BJ (cell line): ENCODE results near the gene CCDC141. TPM values are rescaled to one million over a fixed set of nuclear protein-coding genes. Genes with fewer than 3 reads are reported as not detected.
"Not testable (repeated sequence)": the region's sequence is repeated elsewhere in the genome, so short reads cannot be mapped to it uniquely, and the experiment has no call there.

Experiments
- CTCF ChIA-PET: fragments of 350-600 bp; formaldehyde crosslinking; extraction: SDS; loops from one replicate; lab custom pipeline; 2021; ENCODE audit warnings: antibody characterized with exemption, inconsistent platforms; lab: Yijun Ruan, JAX
- POLR2A ChIA-PET: fragments of 300-600 bp; sonication (Branson Sonifier 250); formaldehyde crosslinking; extraction: SDS; loops from one replicate; lab custom pipeline; 2021; ENCODE audit warnings: antibody characterized with exemption; lab: Charles Lee
- DNase-seq: peaks from one replicate; pipeline ENCODE4 v3.0.0-alpha.2; 2011; ENCODE audit warnings: low read depth
- H3K27me3 ChIP-seq: 2 replicates; pipeline ENCODE4 v1.6.0; 2011; ENCODE audit warnings: low read length; ENCODE audit not compliant: control insufficient read depth, insufficient read depth
- H3K36me3 ChIP-seq: 2 replicates; pipeline ENCODE4 v1.5.1; 2011; ENCODE audit warnings: low read length; ENCODE audit not compliant: control insufficient read depth, insufficient read depth
- H3K4me3 ChIP-seq: 2 replicates; pipeline ENCODE4 v1.5.1; 2011; ENCODE audit warnings: low read depth, mild to moderate bottlenecking, control low read depth, low read length
- polyA plus RNA-seq: library from polyadenylated mRNA; depleted of rRNA; stranded (reverse); fragments of >200 nt; gene quantifications from 2 replicates; pipeline ENCODE4 v1.2.3, GENCODE V29; 2011
- TF ChIP-seq, protein P1 (sequence below): IDR thresholded peaks from 2 replicates; pipeline ENCODE4 v1.5.1; 2011; ENCODE audit warnings: low read depth, mild to moderate bottlenecking, control low read depth, inconsistent platforms, low read length, moderate library complexity; ENCODE audit not compliant: insufficient read depth

CCDC141 gene
- polyA plus RNA-seq, 1 experiment, result not detected

DNA sequence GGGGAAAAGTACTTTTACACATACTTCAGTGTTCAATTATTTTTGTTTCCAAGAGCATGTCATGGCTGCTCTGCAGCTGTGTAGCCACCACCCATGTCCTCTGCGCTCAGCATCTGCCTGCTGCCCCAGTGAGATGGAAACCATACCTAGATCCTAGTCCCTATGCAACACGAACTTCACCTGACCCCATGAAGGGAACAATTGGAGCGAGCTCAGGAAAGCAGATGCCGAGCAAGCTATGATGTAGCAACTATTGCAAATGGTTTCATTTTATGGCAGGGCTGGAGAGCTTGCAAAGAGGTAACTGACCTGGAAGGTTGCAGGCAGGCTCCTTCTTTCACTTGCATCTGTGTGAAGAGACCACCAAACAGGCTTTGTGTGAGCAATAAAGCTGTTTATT, 1.3 kb upstream of the CCDC141 start:
- TF ChIP-seq, protein P1, sequence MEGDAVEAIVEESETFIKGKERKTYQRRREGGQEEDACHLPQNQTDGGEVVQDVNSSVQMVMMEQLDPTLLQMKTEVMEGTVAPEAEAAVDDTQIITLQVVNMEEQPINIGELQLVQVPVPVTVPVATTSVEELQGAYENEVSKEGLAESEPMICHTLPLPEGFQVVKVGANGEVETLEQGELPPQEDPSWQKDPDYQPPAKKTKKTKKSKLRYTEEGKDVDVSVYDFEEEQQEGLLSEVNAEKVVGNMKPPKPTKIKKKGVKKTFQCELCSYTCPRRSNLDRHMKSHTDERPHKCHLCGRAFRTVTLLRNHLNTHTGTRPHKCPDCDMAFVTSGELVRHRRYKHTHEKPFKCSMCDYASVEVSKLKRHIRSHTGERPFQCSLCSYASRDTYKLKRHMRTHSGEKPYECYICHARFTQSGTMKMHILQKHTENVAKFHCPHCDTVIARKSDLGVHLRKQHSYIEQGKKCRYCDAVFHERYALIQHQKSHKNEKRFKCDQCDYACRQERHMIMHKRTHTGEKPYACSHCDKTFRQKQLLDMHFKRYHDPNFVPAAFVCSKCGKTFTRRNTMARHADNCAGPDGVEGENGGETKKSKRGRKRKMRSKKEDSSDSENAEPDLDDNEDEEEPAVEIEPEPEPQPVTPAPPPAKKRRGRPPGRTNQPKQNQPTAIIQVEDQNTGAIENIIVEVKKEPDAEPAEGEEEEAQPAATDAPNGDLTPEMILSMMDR, result no peak
- H3K36me3 ChIP-seq, result no peaks in the 10 kb centered on the region
- H3K27me3 ChIP-seq, result no peaks in the 10 kb centered on the region
- DNase-seq, result no peak
- ChIA-PET CTCF (no interaction called here), POLR2A (no interaction called here)
- H3K4me3 ChIP-seq, result no peak overlapping the region

DNA sequence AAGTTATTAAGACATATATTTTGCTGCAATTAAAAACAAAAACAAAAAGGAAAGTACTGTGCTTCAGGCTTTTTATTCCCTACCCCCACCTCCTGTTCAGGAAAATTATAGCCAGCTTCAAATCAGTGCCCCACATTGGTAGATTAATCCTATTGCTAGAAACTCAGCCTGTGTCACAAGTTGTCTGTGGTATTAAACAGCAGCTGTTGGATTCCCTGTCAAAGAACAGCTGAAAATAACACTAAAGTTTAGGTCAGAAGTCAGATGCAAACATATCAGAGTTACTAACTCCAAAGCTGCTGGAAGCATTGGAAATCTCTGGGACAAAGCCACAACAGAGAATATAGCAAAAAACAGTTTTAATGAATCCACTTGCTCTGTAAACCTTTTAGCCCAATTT, 818 bp upstream of the CCDC141 start:
- H3K36me3 ChIP-seq, result no peaks in the 10 kb centered on the region
- CTCF ChIA-PET, result no interaction called here
- POLR2A ChIA-PET, result no interaction called here
- TF ChIP-seq, protein P1, result no peak
- DNase-seq, result no peak
- no peaks in the 10 kb centered on the region for H3K27me3 ChIP-seq
- H3K4me3 ChIP-seq, result no peak overlapping the region

DNA sequence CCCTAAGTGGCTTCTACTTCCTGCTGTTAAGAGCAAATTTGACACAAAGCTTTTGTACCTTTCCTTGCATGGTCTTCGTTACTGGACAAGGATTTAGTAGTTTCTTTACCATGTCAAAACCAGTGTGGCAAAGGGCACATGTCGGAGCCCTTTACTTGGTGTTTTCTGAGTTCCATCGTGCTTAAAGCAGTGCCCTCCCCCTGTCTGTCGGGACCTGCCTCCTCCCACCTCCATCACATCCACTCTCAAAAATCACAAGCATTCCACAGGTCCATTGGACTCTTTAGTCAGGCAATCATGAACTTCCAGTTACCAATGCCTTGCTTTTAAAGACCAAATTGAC, 763 bp downstream of the CCDC141 start:
- no peaks in the 10 kb centered on the region for H3K36me3 ChIP-seq
- DNase-seq, result no peak
- CTCF ChIA-PET, result no interaction called here
- POLR2A ChIA-PET, result no interaction called here
- TF ChIP-seq, protein P1, result no peak
- no peak overlapping the region for H3K4me3 ChIP-seq
- no peaks in the 10 kb centered on the region for H3K27me3 ChIP-seq

DNA sequence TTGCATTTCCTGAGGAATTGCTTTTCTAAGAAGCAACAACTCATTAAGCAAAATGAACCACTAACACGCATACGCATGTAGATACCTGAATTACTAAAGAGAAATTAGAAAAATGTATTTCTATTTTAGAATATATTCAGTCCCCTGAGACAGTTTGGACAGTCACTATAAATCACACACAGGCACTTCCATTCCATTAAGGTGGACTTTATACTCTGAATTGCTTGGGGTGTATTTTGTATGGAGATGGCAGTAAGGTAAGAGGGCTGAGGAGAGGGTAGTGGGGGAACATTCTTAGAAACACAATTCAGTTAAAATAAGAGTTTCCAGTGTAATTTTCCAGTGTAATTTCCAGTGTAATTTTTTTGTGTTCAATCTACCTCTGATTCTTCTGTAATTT, 1.8 kb downstream of the CCDC141 start:
- H3K4me3 ChIP-seq, result no peak overlapping the region
- POLR2A ChIA-PET, result no interaction called here
- no peaks in the 10 kb centered on the region for H3K36me3 ChIP-seq
- CTCF ChIA-PET, result no interaction called here
- DNase-seq, result no peak
- no peaks in the 10 kb centered on the region for H3K27me3 ChIP-seq
- TF ChIP-seq, protein P1, result no peak

DNA sequence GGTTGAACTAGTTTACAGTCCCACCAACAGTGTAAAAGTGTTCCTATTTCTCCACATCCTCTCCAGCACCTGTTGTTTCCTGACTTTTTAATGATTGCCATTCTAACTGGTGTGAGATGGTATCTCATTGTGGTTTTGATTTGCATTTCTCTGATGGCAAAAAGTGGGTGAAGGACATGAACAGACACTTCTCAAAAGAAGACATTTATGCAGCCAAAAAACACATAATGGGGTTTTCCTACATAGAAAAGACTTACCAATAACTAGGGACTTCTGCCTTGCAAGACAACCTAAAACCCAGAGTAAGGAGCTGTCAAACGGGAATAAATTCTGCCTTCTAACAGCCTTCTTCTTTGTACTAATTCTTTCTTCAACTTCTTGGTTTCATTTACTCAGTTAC, 4.3 kb downstream of the CCDC141 start:
- CTCF ChIA-PET, H3K4me3 ChIP-seq, H3K36me3 ChIP-seq, DNase-seq, POLR2A ChIA-PET, H3K27me3 ChIP-seq: not testable (repeated sequence)

DNA sequence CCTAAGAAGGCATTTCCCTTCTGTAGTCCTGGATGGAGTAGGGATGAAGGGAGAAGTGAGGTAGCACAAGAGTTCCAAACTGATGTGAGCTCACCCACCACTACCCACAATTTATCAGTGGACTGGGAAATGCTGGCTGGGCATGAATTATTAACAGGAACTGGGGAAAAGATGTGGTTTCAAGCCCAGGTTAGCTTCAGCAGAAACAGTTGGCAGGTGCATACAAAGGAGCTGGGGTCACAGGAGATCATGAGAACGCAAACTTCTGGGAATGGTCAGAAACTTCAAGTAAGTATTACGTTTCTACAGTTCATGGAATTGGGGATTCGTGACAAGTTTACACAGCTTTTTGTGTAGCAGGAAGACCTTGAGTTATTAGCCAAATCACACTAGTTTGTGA, 5.4 kb downstream of the CCDC141 start:
- ChIA-PET CTCF (interaction anchor here (1.0 kb wide), 1 partner anchor 154 kb away, joined by 3 read pairs; no protein-coding TSS in a partner anchor), POLR2A (no interaction called here)
- TF ChIP-seq, protein P1, result no peak
- DNase-seq, result no peak
- Histone ChIP-seq H3K36me3 (no peaks in the 10 kb centered on the region), H3K27me3 (no peaks in the 10 kb centered on the region), H3K4me3 (no peak overlapping the region)
